HL-60 (cell line): Measurements from ENCODE around the gene PALM.

Source experiments
- GABPA ChIP-seq: IDR thresholded peaks from 2 replicates; pipeline ENCODE4 v1.6.1; 2012; ENCODE audit warnings: low read depth
- POLR2AphosphoS5 ChIP-seq: IDR thresholded peaks from 2 replicates; pipeline ENCODE4 v1.6.1; 2012; ENCODE audit warnings: low read depth
- SPI1 ChIP-seq: IDR thresholded peaks from 2 replicates; pipeline ENCODE4 v1.6.1; 2012; ENCODE audit warnings: low read depth, mild to moderate bottlenecking, borderline replicate concordance
- TF ChIP-seq, protein P1 (sequence below): IDR thresholded peaks from one replicate; pipeline ENCODE4 v1.5.1; 2011; ENCODE audit warnings: low read length, control low read depth, inconsistent platforms; ENCODE audit not compliant: insufficient read depth
- TF ChIP-seq, protein P2 (sequence below): IDR thresholded peaks from 2 replicates; pipeline ENCODE4 v1.6.1; 2012; ENCODE audit warnings: low read depth; ENCODE audit not compliant: insufficient replicate concordance

DNA sequence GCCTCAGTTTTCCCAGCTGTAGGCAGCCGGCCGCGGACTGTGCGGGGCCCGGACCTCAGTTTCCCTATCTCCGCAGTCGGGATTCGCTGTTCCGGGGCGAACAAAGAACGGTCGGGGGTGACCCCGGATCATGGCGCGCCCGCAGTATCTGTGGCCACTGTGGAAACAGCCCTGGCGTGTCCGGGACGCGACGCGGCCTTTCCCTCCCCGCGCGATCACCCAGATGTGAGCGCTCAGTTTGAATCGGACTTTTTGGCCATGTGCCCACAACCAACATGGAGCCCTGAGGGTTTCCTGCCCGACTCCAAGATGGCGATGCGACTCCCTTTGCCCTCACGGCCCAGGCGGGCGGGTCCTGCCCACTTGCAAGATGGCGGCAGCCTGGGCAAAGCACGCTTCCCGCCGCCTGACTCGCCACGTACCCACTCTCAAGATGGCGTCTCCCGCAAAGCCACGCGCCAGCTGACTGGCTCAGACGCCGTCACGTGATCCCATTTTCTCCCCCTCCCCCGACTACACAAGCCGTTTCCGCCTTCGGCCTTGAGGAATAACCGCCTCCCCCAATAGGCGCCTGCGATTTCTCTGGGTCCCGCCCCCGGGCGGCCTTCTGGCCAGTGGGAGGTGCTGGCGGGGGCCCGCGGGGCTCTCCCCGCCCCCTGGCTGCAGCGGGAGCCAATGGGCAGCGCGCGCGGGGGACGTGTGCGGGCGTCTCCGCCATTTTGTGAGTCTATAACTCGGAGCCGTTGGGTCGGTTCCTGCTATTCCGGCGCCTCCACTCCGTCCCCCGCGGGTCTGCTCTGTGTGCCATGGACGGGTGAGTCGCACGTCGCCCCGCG lies 88.2 kb downstream of the PALM start, which contains the start of gene PTBP1:
- TF ChIP-seq, protein P1, sequence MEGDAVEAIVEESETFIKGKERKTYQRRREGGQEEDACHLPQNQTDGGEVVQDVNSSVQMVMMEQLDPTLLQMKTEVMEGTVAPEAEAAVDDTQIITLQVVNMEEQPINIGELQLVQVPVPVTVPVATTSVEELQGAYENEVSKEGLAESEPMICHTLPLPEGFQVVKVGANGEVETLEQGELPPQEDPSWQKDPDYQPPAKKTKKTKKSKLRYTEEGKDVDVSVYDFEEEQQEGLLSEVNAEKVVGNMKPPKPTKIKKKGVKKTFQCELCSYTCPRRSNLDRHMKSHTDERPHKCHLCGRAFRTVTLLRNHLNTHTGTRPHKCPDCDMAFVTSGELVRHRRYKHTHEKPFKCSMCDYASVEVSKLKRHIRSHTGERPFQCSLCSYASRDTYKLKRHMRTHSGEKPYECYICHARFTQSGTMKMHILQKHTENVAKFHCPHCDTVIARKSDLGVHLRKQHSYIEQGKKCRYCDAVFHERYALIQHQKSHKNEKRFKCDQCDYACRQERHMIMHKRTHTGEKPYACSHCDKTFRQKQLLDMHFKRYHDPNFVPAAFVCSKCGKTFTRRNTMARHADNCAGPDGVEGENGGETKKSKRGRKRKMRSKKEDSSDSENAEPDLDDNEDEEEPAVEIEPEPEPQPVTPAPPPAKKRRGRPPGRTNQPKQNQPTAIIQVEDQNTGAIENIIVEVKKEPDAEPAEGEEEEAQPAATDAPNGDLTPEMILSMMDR = no peak
- TF ChIP-seq, protein P2, sequence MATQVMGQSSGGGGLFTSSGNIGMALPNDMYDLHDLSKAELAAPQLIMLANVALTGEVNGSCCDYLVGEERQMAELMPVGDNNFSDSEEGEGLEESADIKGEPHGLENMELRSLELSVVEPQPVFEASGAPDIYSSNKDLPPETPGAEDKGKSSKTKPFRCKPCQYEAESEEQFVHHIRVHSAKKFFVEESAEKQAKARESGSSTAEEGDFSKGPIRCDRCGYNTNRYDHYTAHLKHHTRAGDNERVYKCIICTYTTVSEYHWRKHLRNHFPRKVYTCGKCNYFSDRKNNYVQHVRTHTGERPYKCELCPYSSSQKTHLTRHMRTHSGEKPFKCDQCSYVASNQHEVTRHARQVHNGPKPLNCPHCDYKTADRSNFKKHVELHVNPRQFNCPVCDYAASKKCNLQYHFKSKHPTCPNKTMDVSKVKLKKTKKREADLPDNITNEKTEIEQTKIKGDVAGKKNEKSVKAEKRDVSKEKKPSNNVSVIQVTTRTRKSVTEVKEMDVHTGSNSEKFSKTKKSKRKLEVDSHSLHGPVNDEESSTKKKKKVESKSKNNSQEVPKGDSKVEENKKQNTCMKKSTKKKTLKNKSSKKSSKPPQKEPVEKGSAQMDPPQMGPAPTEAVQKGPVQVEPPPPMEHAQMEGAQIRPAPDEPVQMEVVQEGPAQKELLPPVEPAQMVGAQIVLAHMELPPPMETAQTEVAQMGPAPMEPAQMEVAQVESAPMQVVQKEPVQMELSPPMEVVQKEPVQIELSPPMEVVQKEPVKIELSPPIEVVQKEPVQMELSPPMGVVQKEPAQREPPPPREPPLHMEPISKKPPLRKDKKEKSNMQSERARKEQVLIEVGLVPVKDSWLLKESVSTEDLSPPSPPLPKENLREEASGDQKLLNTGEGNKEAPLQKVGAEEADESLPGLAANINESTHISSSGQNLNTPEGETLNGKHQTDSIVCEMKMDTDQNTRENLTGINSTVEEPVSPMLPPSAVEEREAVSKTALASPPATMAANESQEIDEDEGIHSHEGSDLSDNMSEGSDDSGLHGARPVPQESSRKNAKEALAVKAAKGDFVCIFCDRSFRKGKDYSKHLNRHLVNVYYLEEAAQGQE = no peak
- peak; percentile 91 for TF ChIP-seq POLR2AphosphoS5
- TF ChIP-seq GABPA = peak; percentile 66
- TF ChIP-seq SPI1 = no peak
